ENCODE data around the gene SOS2.
A peak's percentile ranks its signal among the peaks of the same experiment; 100 is the strongest.

The SOS2 gene

DNA sequence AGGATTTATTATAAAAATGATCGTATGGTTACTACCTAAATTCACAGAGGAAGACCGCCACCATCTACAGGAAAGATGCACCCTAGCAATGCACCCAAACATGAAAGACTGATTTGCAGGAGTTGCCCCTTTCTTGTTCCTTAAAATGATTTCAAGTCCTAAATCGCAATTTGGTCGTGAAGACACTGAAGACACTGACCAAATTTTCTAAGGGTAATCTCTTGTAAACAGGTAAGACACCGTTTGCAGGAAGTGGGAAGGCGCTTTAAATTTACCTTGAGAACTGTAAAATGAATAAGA, 1.0 kb downstream of the SOS2 start:
- H3K27ac ChIP-seq (ENCODE audit: low read depth, low read length): peak overlapping the region; percentile 56

GRCh38 chr14:50229681-50230080, 1.7 kb downstream of the SOS2 start:
- Histone ChIP-seq H3K4me1 (ENCODE audit: control insufficient read depth, low read length) (peaks cover 39% of the 10 kb centered on the region), H3K4me2 (ENCODE audit: low read length) (peak overlapping the region; percentile 92), H3K27me3 (ENCODE audit: control insufficient read depth, low read length) (no peaks in the 10 kb centered on the region), H3K9me3 (ENCODE audit: control insufficient read depth, insufficient read depth, low read length) (0 out of 2 replicates have a peak, but pooled peaks cover 5% of the 10 kb centered on the region), H4K20me1 (ENCODE audit: control insufficient read depth, insufficient read depth, low read depth, low read length) (no peaks in the 10 kb centered on the region), H3F3A (ENCODE audit: control insufficient read depth, insufficient read depth) (no peaks in the 10 kb centered on the region), H3K36me3 (ENCODE audit: control insufficient read depth, low read length) (peaks cover 6% of the 10 kb centered on the region), H3K79me2 (ENCODE audit: control insufficient read depth, low read length) (peaks cover 62% of the 10 kb centered on the region), H3K27ac (ENCODE audit: low read depth, low read length) (no peak overlapping the region), H3K9me2 (replicated peaks; ENCODE audit: control insufficient read depth, low read length) (no peaks in the 10 kb centered on the region), H3K4me3 (ENCODE audit: low read length) (peak overlapping the region; percentile 70)
- TF ChIP-seq, protein P1, sequence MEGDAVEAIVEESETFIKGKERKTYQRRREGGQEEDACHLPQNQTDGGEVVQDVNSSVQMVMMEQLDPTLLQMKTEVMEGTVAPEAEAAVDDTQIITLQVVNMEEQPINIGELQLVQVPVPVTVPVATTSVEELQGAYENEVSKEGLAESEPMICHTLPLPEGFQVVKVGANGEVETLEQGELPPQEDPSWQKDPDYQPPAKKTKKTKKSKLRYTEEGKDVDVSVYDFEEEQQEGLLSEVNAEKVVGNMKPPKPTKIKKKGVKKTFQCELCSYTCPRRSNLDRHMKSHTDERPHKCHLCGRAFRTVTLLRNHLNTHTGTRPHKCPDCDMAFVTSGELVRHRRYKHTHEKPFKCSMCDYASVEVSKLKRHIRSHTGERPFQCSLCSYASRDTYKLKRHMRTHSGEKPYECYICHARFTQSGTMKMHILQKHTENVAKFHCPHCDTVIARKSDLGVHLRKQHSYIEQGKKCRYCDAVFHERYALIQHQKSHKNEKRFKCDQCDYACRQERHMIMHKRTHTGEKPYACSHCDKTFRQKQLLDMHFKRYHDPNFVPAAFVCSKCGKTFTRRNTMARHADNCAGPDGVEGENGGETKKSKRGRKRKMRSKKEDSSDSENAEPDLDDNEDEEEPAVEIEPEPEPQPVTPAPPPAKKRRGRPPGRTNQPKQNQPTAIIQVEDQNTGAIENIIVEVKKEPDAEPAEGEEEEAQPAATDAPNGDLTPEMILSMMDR (IDR thresholded peaks at IDR 0.05; ENCODE audit: low read depth, low read length, poor library complexity, severe bottlenecking): no peak
- no peak for TF ChIP-seq EZH2phosphoT487 (IDR thresholded peaks at IDR 0.05; ENCODE audit: borderline replicate concordance, low read length)

More for the DNA sequence above, 1.0 kb downstream of the SOS2 start:
- H3K27me3 ChIP-seq (ENCODE audit: control insufficient read depth, low read length): no peaks in the 10 kb centered on the region
- H3K36me3 ChIP-seq (ENCODE audit: control insufficient read depth, low read length): peaks cover 6% of the 10 kb centered on the region
- peaks cover 36% of the 10 kb centered on the region for H3K4me1 ChIP-seq (ENCODE audit: control insufficient read depth, low read length)
- H3K9me2 ChIP-seq (replicated peaks; ENCODE audit: control insufficient read depth, low read length): no peaks in the 10 kb centered on the region
- H3K79me2 ChIP-seq (ENCODE audit: control insufficient read depth, low read length): peaks cover 56% of the 10 kb centered on the region
- H3F3A ChIP-seq (ENCODE audit: control insufficient read depth, insufficient read depth): no peaks in the 10 kb centered on the region
- 0 out of 2 replicates have a peak, but pooled peaks cover 5% of the 10 kb centered on the region for H3K9me3 ChIP-seq (ENCODE audit: control insufficient read depth, insufficient read depth, low read length)
- TF ChIP-seq, protein P1 (IDR thresholded peaks at IDR 0.05; ENCODE audit: low read depth, low read length, poor library complexity, severe bottlenecking): no peak
- TF ChIP-seq EZH2phosphoT487 (IDR thresholded peaks at IDR 0.05; ENCODE audit: borderline replicate concordance, low read length): no peak
- H3K4me2 ChIP-seq (ENCODE audit: low read length): peak overlapping the region; percentile 92
- H3K4me3 ChIP-seq (ENCODE audit: low read length): peak overlapping the region; percentile 70
- no peaks in the 10 kb centered on the region for H4K20me1 ChIP-seq (ENCODE audit: control insufficient read depth, insufficient read depth, low read depth, low read length)

DNA sequence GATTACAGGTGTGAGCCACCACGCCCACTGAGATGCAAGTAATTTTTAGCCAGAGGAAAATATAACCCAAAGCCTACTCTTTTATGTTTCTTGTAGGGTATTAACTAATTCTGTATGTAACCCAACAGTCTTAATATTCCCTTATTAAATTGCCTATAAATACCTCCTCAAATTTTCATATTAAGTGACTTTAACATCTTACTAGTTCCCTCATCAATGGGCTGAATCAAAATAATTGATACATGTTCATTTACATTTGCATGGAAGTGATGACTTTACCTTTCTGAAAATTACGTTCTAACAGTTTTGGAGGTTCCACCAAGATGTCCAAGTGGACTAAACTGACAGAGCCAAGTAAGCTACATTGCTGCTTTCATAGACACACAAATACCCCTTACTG, 3.1 kb downstream of the SOS2 start:
- peaks cover 39% of the 10 kb centered on the region for H3K4me1 ChIP-seq (ENCODE audit: control insufficient read depth, low read length)
- H3K9me3 ChIP-seq (ENCODE audit: control insufficient read depth, insufficient read depth, low read length): 0 out of 2 replicates have a peak, but pooled peaks cover 5% of the 10 kb centered on the region
- H3F3A ChIP-seq (ENCODE audit: control insufficient read depth, insufficient read depth): no peaks in the 10 kb centered on the region
- no peak overlapping the region for H3K4me3 ChIP-seq (ENCODE audit: low read length)
- no peak for TF ChIP-seq EZH2phosphoT487 (IDR thresholded peaks at IDR 0.05; ENCODE audit: borderline replicate concordance, low read length)
- H3K4me2 ChIP-seq (ENCODE audit: low read length): peak overlapping the region; percentile 92; the same call in 1 of the 2 replicates
- no peak overlapping the region for H3K27ac ChIP-seq (ENCODE audit: low read depth, low read length)
- H3K27me3 ChIP-seq (ENCODE audit: control insufficient read depth, low read length): no peaks in the 10 kb centered on the region
- no peaks in the 10 kb centered on the region for H4K20me1 ChIP-seq (ENCODE audit: control insufficient read depth, insufficient read depth, low read depth, low read length)
- H3K79me2 ChIP-seq (ENCODE audit: control insufficient read depth, low read length): peaks cover 70% of the 10 kb centered on the region
- H3K9me2 ChIP-seq (replicated peaks; ENCODE audit: control insufficient read depth, low read length): no peaks in the 10 kb centered on the region
- peaks cover 6% of the 10 kb centered on the region for H3K36me3 ChIP-seq (ENCODE audit: control insufficient read depth, low read length)

GRCh38 chr14:50225974-50226297, 5.4 kb downstream of the SOS2 start:
- Histone ChIP-seq H3K9me3 (ENCODE audit: control insufficient read depth, insufficient read depth, low read length) (0 out of 2 replicates have a peak, but pooled peaks cover 5% of the 10 kb centered on the region), H3K4me3 (ENCODE audit: low read length) (peak overlapping the region; percentile 22; the same call in 1 of the 2 replicates), H3K27me3 (ENCODE audit: control insufficient read depth, low read length) (no peaks in the 10 kb centered on the region), H3K79me2 (ENCODE audit: control insufficient read depth, low read length) (peaks cover 85% of the 10 kb centered on the region), H3K4me2 (ENCODE audit: low read length) (peak overlapping the region; percentile 47), H3F3A (ENCODE audit: control insufficient read depth, insufficient read depth) (no peaks in the 10 kb centered on the region; the same call in 1 of the 2 replicates), H4K20me1 (ENCODE audit: control insufficient read depth, insufficient read depth, low read depth, low read length) (no peaks in the 10 kb centered on the region), H3K36me3 (ENCODE audit: control insufficient read depth, low read length) (peaks cover 6% of the 10 kb centered on the region), H3K27ac (ENCODE audit: low read depth, low read length) (no peak overlapping the region), H3K9me2 (replicated peaks; ENCODE audit: control insufficient read depth, low read length) (no peaks in the 10 kb centered on the region), H3K4me1 (ENCODE audit: control insufficient read depth, low read length) (peaks cover 32% of the 10 kb centered on the region)
- TF ChIP-seq EZH2phosphoT487 (IDR thresholded peaks at IDR 0.05; ENCODE audit: borderline replicate concordance, low read length): no peak
- TF ChIP-seq, protein P1 (IDR thresholded peaks at IDR 0.05; ENCODE audit: low read depth, low read length, poor library complexity, severe bottlenecking): no peak
